HG03097 (cell line): ENCODE data around the gene WNT9A.
"Not testable (repeated sequence)": the region's sequence is repeated elsewhere in the genome, so short reads cannot be mapped to it uniquely, and the experiment has no call there.

ENCODE experiments used
- ATAC-seq: cut with Tn5 transposase; IDR thresholded peaks from one replicate; pipeline ENCODE4 v1.9.1; 2021; ENCODE audit not compliant: unreplicated experiment, low FRiP score

WNT9A gene

GRCh38 chr1:227913764-227914721 lies 33.7 kb downstream of the WNT9A start:
- ATAC-seq: no peak

GRCh38 chr1:227913396-227913763 lies 34.4 kb downstream of the WNT9A start:
- no peak for ATAC-seq

DNA sequence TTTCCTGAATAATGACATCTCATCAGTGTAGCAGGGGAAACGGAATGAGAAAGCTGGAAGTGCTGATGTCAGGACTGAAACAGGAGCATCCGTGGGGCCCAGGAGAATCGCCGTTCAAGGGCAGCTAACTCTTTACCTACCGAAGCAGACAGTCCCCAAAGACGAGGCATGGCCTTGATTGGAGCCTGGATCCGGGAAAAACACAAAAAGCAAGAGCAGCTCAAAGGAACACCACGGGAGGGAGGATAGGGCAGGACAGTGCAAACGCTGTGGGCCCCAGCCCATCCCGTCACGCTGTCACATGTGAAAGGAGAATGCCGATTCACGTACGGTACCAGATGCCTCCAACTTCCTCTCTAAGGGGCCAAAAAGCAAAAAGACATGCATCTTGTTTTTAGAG lies 34.9 kb downstream of the WNT9A start:
- ATAC-seq: no peak

DNA sequence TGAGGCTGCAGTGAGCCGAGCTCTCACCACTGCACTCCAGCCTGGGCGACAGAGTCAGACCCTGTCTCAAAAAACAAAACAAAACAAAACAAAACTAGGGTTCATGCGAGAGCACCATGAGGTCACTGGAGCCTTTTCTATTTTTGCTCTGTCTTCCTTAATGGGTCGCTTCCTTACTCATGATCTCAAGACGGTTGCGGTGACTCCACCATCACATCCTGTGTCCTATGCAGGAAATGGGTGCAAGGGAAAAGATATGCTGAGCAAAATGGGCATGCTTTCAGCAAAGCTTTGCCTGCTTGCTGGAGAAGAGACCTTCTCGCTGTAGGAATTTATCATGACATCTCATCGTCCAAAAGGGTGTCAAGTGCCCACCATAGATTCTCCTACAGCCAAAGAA lies 36.4 kb downstream of the WNT9A start:
- ATAC-seq: no peak

DNA sequence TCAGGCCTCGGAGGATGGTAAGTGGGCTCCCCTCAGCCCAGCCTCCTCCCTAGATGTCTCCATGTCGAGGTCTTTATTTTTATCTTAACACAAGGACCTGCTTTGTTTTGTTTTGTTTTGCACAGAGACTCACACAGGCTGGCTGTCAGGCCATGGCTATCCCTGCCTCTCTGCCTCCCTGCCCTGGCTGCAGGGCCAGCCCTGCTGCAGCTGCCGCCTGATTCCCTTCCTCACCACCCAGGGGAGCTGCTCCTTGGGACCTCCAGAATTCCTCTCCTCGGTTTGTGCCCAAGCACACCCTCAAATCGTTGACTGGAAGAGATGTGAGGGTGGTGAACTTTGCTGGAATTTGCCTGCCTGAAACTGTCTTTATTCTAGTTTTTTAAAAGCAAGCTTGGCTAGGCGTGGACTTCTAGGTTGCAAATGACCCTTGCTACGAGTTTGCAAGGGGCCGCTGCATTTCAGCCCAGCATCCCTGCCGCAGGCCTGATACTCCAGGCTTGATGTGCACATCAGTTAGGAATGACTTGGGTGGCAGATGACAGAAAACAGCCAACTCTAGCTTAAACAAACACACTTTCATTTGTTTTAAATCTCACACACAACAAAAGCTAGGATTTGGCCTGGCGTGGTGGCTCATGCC lies 37.1 kb downstream of the WNT9A start:
- no peak for ATAC-seq

- not testable (repeated sequence) for ATAC-seq
Observed at GRCh38 chr1:227909923-227910328, 37.8 kb downstream of the WNT9A start.

DNA sequence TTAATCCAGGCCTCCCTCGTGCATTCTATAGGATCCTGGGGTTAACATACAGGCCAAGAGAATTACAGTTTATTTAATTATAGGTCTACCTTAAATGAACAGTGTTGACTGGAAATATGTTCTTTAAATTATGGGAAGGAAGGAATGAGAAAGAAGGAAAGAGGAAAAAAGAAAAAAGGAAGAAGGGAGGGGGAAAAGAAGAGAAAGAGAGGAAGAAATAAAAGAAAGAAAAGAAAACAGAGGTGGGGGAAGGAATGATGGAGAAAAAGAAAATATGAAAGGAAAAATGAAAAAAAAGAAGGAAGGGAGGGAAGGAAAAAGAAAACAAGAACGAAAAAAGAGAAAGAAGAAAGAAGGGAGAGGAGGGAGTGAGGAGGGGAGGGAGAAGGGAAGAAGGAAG lies 38.5 kb downstream of the WNT9A start:
- ATAC-seq: no peak

DNA sequence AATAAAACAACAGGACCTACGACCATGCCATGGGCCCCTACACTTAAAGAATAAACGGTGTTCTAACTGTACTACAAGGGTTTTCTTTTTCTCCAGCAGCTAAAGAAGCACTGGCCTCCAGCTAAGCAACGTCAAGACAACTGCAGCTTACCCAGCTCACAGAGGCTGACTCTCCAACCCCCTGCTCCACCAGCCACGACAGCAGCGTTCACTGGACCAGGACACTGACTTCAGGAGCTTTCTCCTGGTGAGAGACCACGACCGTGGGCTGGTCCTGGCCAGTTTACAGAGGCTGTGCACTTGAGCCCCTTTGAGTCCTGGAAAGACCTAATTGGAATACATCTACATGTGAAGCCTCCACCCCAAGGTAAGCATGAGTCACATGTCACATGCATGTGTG lies 39.4 kb downstream of the WNT9A start:
- no peak for ATAC-seq

GRCh38 chr1:227907439-227908015 lies 40.2 kb downstream of the WNT9A start:
- ATAC-seq: no peak

DNA sequence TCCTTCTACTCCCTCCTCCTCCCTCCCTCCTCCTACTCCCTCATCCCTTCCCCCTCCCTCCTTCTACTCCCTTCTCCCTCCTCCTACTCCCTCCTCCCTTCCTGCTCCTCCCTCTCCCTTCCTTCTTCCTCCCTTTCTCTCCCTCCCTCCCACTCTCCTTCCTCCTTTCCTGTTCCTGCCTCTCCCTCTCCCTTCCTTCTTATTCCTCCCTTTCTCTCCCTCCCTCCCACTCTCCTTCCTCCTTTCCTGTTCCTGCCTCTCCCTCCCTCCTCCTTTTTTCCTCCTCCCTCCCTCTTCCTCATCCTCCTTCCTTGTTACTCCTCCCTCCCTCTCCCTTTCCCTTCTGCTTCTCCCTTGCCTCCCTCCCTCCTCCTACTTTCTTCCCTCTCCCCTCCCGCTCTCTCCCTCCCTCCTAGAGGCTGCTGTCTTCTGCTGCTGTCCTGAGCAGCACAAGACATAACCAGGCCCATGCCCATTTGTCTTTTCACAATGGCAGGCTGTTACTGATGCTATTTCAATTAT lies 41.1 kb downstream of the WNT9A start:
- no peak for ATAC-seq

- ATAC-seq: no peak
Observed at GRCh38 chr1:227905573-227906487, 41.9 kb downstream of the WNT9A start.

DNA sequence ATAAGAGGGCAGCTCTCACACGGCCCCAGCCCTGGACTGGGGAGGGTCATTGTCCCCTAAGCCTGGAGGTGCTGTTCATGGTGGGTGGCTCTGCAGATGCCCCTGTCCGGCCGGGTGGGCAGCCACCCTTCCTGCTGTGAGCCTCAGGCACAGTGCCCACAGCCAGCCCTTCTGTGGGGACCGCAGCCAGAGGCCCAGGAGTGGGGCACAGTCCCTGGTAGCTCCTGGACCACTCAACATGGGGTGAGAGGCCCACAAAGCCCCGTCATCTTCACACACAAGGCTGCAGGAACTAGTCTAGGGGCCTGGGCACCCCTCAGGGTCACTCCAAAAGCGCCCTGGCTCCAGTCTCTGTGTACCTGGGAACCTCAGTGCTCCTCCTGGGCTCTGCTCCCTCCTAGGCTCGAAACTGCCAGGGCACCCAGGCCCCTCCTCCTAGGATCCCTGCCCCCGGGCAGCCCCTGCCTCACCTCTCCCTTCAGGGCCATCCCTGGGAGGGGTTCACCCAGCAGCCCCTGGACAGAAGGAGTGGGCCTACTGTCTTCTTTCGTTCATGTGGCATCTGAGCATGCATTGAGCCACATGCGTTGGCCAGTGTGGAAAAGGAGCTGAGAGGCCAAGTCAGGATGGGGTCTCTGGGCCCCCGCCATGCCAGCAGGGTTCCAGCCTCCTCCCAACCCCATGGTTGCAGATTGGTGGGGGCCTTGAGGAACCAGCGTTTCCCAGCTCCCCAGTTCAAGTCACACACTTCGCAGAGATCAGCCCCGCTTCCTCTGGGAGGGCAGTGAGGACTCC lies 43.0 kb downstream of the WNT9A start:
- ATAC-seq: no peak

- no peak for ATAC-seq
Observed at GRCh38 chr1:227903614-227904501, 43.9 kb downstream of the WNT9A start.

GRCh38 chr1:227903061-227903521 lies 44.6 kb downstream of the WNT9A start:
- no peak for ATAC-seq

DNA sequence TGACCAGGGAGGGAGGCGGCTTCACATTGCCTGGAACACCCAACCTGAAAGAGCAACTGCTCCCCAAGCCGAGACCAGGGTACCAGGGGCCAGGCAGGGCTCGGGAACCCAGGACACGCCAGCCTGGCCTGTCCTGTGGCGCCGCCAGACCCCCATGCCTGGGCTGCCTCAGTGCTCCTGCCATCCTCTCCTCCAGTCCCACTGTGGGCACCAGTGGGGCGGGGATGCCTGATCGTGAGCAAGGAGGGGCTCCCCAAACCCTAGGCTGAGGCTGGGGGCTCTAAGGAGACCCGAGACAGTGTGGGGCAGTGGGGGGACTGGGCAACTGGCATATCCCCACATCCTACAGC lies 45.1 kb downstream of the WNT9A start:
- ATAC-seq: no peak

- ATAC-seq: no peak
Observed at GRCh38 chr1:227901906-227902640, 45.7 kb downstream of the WNT9A start.

DNA sequence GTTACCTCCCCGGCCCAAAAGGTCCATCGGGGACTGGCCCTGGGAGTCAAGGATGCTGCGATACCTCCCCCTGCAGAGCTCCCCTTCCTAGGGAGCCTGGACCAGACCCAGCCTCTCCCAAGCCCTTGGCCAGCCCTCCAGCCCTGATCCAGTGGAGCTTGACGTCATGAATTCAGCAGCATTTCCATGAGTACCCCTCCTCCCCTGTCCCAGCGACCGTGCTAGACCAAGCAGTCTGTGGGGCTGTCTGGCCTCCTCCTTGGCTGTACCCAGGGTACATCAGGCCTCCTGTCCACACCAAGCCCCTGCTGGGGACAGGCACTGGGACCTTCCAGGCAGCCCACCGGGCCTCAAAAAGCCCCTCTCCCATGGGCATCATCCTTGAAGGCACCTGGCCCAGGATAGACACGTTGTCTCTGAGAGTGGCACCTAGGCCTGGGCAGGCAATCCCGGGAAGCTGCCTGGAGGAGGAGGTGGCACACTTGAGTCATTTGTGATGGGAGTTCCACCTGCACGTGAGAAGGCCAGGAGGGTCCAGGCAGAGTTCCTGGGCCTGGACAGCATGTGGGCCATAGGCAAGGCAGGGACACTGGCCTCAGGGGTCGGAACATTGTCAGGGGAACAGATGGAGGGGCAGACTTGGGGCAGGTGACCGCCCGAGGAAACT lies 46.4 kb downstream of the WNT9A start:
- ATAC-seq: no peak
